ENCODE results near the gene DNAAF2.
"Not testable (repeated sequence)": the region's sequence is repeated elsewhere in the genome, so short reads cannot be mapped to it uniquely, and the experiment has no call there.

DNAAF2 gene, protein sequence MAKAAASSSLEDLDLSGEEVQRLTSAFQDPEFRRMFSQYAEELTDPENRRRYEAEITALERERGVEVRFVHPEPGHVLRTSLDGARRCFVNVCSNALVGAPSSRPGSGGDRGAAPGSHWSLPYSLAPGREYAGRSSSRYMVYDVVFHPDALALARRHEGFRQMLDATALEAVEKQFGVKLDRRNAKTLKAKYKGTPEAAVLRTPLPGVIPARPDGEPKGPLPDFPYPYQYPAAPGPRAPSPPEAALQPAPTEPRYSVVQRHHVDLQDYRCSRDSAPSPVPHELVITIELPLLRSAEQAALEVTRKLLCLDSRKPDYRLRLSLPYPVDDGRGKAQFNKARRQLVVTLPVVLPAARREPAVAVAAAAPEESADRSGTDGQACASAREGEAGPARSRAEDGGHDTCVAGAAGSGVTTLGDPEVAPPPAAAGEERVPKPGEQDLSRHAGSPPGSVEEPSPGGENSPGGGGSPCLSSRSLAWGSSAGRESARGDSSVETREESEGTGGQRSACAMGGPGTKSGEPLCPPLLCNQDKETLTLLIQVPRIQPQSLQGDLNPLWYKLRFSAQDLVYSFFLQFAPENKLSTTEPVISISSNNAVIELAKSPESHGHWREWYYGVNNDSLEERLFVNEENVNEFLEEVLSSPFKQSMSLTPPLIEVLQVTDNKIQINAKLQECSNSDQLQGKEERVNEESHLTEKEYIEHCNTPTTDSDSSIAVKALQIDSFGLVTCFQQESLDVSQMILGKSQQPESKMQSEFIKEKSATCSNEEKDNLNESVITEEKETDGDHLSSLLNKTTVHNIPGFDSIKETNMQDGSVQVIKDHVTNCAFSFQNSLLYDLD

DNA sequence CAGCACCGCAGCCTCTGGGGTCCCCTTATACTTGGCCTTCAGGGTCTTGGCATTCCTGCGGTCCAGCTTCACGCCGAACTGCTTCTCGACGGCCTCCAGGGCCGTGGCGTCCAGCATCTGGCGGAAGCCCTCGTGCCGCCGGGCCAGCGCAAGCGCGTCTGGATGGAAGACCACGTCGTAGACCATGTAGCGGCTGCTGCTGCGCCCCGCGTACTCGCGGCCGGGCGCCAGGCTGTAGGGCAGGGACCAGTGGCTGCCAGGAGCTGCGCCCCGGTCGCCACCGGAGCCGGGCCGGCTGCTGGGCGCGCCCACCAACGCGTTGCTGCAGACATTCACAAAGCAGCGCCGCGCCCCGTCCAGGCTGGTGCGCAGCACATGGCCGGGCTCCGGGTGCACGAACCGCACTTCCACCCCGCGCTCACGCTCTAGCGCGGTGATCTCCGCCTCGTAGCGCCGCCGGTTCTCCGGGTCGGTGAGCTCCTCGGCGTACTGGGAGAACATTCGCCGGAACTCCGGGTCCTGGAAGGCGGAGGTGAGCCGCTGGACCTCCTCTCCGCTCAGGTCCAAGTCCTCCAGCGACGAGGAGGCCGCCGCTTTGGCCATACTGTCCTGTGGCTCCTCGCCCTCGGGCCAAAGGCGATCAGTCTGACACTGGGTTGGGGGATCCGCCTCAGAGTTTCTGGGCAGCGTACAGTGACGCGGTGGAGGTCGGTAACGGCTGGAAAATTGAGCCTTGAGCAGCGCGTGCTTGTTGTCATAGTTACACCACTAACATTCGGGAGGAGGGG is at the start of gene DNAAF2:
TSS of gene DNAAF2 (minus strand) at position 698 of the 788 bp plus-strand sequence. CDS start at position 603, 95 bp downstream.
- DNase-seq = peak; percentile 83

DNA sequence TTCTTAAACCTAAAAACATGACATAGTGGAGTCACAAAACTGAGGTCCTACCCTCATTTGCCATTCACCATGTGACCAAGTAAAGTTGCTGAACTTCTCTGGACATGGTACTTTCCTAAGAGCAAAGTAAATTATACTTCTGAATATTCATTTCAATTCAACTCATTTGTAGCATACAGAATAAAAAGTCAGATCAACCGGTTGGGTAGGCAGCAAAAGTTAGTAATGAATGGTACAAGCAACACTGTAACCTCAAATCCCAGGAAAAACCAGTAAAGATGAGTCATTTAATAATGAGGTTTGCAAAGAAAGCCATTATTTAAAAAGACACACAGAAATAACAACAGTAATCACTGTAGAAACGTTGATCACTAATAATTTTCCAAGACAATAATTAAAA is 44.2 kb upstream of the DNAAF2 start:
- DNase-seq = no peak

DNA sequence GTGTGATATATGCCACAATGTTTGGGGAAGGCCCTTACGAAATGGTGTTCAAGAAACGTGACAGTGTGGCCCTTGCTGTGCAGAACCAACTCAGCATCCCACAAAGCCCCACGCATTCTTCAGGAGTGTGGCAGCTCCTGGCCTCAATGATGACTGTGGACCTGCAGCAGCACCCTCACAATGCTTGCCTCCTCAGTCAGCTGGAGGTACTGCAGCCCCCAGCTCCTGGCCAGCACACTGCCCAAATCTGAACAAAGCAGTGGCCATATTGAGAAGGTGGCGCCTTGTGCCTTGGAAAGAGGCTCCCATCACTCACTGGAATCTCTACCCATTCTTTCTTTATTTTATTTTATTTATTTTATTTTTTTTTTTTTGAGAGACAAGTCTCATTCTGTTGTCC is 42.6 kb upstream of the DNAAF2 start:
- DNase-seq = no peak

DNA sequence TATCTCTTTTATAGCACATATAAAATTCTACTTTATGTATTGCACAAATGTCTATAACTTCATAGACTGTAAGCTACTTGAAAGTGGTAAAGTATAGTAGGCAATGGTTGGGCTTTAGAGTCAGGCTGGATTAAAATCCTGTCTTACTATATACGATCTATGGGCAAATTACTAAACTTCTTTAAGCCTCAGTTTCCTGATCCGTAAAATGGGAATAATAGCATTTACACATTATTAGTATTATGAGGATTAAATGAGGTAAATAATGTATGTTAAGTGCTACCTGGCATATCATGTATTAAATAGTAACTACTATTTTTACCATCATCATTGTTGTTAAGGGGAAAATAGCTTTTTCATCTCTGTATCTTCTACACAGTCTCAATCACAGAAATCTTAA is 38.5 kb upstream of the DNAAF2 start:
- no peak for DNase-seq

DNA sequence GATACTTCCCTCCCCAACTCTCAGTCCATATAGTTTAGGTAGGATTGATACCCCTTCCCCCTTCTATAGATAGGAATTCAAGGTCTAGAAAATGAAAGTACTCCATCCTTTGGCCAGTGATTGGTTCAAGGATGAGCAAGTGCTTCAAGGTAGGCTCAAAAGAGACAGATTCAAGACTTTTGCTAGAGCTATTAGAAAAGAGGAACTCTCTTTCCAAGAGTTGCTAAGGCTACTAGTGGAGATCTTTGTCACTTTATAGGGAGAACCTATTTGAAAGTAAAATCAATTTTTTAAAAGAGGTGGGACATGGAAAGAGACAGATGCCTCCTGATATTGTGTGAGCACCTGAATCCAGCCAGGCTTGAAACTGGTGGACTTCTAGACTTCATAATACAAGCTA is 35.4 kb upstream of the DNAAF2 start:
- no peak for DNase-seq

DNA sequence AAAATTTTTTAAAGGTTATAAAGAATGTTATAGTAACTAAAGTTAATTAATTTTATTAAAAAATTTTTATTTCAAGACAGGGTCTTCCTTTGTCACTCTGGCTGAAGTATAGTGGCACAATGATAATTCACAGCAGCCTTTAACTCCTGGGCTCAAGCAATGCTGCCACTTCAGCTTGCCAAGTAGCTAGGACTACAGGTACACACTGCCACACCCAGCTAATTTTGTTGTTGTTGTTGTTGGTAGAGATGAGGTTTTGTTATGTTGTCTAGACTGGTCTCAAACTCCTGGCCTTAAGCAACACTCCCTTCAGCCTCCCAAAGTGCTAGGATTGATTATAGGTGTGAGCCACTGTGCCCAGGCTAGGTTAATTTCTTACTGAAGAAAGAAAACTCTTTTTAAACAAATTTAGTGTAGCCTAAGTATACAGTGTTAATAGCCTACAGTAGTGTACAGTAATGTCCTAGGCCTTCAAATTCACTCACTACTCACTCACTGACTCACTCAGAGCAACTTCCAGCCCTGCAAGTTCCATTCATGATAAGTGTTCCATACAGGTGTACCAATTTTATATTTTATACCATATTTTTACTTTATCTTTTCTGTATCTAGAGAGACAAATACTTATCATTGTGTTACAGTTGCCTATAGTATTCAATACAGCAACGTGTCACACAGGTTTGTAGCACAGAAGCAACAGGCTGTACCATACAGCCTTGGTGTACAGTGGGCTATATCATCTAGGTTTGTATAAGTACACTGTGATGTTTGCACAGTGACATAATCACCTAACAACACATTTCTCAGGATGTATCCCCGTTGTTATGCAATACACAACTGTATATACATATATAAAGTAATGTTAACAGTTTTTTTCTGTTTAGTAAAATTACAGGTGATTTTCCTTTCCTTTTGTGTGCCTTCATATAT is 24.7 kb upstream of the DNAAF2 start:
- DNase-seq = no peak

DNA sequence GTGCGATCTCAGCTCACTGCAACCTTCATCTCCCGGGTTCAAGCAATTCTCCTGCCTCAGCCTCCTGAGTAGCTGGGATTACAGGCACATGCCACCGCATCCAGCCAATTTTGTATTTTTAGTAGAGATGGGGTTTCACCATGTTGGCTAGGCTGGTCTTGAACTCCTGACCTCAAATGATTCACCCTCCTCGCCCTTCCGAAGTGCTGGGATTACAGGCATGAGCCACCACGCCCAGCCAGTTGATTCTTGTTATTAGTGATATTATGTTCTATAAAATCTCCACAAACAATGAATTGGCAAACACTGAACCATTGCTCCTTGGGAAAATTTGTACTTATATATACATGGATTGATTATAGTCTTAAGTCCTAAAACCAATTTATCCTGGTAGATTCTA is 22.5 kb upstream of the DNAAF2 start:
- not testable (repeated sequence) for DNase-seq

DNA sequence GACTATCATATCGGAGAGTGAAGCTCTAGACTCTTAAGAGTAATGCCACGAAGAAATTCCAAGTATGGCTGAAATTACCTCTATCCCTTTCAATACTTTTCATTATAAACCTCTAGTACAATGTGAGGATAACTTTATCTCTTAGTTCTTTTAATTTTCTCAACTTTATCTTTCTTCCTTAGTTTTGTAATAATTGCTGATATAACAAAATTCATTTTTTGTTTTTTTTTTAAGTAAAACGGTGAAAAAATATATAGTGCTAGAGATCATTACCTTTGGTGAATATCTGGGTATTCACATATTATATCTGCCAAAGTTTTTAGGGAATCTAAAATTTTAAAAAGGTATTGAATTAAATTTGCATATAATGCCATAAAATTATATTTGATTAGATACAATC is 19.5 kb upstream of the DNAAF2 start:
- DNase-seq = no peak

DNA sequence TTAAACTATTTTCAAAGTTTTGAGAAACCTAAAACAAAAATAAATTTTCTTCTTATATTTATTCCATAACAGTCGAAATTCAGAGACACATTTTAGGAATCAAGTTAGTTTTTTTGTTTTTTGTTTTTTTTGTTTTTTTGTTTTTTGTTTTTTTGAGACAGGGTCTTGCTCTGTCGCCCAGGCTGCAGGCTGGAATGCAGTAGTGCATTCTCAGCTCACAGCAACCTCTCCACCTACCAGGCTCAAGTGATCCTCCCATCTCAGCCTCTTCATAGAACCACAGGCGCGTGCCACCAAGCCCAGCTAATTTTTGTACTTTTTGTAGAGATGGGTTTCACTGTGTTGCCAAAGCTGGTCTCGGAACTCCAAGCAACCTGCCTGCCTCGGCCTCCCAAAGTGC is 18.5 kb upstream of the DNAAF2 start:
- DNase-seq = no peak

DNA sequence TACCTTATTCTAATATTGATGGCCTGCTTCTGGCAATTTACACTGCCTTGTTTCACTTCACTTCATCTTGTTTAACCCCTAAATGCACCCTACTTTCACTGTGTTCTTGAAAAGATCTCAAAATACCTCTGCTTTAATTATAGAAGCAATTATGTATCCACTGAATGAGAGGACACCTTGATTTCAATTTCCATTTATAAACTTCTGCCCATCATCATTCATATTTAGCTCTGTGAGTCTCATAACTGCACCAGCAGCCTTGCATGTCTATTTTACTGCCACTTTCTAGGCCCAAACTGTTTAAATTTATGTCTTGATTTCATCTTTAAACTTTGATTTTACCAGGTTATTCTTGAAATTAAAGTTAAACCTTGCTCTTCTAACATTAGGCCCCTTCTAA is 7.1 kb upstream of the DNAAF2 start:
- no peak for DNase-seq

DNA sequence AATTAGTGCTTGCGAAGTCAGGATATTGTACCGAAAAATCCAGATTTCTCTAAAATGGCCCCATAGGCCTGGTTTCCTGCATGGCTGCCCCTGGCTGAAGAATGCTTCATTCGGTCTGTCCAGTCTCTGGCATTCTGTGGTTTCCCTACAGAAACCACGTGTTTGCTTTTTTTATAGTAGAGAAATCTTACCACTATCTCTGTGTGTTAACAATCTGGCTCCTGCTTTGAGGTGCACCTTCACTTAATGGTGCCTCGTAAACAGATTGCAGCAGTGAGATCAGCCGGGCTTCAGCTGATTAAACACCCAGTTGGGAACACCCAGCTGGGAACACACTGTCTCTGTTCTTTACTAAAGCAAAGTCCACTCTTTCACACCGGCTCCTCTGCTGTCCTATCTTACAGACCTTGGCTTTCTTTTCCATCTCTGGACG is 6.7 kb upstream of the DNAAF2 start:
- no peak for DNase-seq

DNA sequence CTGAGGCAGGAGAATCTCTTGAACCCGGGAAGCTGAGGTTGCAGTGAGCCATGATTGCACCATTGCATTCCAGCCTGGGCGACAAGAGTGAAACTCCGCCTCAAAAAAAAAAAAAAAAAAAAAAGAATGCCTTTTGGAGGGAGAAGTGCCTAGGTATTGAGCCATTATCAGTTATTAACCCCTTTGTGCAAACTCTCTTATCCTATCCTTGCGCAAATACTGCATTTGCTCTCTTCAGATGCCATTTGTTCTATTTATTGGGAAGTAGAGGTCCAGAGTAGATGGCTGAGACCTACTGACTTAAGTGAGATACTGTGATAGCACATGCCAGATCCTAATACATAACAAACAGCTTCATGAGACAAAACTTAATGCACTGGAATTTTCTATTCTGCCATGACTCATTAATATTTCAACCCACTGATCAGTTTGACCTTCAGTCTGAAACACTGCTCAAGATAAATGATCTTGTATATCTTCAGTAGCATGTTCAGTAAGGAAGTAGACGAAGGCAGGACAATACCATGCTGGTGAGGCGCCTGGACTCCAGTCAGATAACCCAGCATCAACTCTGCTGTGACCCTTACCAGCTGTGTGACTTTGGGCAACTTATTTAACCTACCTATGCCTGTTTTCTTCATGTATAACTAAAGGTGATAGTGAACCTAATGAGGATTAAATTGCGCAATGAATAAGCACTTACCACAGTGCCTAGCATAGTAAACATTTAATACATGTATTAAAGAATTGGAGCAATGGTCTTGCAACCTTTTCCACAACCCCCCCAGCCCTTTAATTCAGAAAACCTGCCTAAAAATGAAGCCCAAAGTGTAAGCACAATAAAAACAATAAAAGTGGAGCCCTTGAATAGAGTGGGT is 5.7 kb upstream of the DNAAF2 start:
- DNase-seq = no peak

DNA sequence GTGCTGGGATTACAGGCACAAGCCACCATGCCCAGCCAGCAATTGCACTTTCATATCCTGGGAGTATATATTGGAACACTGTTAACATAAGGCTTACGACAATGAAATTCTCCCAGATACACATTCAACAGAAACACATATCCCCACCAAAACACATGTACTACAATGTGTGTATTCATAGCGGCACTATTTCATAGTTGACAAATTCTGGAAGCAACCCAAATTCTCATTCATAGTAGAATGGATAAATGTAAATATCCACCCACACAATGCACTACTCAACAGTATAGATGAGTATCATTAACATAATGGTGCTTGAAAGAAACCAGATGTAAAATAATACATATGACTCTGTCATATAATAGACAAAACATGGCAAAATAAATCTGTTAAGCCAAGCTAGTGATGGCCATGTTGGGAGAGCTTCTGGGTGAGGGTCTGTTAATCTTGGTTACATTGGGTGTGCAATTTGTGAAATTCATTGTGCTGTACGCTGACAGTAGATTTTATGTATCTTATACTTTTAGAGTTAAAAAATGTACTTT is 2.6 kb upstream of the DNAAF2 start:
- no peak for DNase-seq

DNA sequence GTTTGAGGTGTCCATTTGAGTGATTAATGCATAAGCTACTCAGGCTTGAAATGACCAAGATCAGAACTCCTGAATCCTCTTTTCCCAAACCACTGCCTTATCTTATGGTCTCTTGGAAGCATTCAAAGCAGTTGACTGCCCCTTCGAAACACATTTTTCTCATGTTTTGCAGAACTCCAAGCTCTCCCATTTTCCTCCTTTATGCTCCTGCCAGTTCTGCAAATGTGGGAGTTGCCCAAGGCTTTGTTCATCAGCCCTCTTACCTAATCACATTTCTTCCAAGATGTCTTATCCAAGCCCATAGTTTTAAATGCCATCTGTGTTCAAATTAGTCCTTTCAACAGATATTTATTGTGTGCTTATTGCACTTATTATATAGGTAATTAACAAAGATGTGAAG is 1.8 kb upstream of the DNAAF2 start:
- DNase-seq = no peak

DNA sequence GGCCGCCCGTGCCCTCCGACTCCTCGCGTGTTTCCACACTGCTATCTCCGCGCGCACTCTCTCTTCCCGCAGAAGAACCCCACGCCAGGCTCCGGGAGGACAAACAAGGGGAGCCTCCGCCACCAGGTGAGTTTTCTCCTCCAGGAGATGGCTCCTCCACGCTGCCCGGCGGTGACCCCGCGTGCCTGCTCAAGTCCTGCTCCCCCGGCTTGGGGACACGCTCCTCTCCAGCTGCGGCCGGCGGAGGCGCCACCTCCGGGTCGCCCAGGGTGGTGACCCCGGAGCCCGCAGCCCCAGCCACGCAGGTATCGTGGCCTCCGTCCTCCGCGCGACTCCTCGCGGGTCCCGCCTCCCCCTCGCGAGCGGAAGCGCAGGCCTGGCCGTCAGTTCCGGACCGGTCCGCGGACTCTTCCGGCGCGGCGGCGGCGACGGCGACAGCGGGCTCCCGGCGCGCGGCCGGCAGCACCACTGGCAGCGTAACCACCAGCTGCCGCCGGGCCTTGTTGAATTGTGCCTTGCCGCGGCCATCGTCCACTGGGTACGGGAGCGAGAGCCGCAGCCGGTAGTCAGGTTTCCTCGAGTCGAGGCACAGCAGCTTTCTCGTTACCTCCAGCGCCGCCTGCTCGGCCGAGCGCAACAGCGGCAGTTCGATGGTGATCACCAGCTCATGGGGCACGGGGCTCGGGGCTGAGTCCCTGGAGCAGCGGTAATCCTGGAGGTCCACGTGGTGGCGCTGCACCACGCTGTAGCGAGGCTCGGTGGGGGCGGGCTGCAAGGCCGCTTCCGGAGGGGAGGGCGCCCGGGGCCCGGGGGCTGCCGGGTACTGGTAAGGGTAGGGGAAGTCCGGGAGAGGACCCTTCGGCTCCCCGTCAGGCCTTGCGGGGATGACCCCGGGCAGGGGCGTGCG is 1.2 kb downstream of the DNAAF2 start:
- DNase-seq = peak; percentile 96

DNA sequence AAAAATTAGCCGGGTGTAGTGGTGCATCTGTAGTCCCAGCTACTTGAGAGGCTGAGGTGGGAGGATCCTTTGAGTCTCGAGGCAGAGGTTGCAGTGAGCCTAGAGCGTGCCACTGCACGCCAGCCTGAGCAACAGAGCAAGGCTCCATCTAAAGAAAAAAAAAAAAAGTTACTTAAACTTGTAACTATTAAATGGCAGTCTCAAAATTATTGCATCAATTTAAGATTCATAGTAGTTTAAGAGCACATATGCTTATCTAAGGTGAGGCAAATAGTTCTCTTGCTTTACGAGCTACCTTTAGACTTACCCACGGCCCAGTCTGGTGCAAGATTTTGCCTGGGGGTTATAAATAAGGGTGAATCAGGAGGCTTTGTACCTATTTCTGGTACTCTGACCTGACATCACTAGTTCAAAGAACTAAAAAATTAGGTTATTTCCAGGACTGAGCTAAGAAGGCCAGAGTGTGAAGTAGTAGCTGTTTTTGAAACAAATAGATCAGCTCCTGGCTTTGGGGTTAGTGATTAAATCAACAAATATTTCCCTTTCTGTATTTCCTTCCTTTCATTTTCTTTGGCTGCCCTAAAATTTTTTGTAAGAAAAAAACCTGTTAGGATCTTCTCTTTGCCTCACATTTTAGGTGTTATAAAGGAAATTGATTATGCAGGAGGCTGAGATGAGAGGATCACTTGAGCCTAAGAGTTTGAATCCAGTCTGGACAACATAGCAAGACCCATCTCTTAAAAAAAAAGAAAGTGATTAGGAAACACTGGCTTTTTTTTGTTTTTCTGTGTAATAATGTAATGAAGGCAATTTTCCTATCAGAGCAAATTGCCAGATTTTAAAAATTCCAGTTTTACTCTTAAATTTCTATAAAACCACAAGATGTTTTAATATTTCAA is 10.9 kb downstream of the DNAAF2 start:
- no peak for DNase-seq

DNA sequence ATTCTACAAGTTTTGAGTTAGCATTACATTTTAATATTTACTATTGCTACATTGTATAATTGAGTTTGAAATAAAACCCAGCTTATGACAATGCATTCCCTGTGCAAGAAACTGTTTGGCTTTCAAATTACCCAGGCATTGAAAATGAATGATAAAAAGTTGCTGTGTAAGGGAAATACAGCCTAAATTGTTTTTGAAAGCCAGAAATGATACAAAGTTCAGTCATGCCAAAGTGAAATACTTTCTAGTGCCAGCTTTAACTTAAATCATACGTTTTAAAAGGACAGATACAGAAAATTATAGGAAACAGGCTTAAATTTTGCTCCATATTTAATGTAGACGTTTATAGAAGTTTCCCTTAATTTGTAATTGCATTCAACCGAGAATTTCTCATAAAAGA is 11.7 kb downstream of the DNAAF2 start:
- DNase-seq = no peak

DNA sequence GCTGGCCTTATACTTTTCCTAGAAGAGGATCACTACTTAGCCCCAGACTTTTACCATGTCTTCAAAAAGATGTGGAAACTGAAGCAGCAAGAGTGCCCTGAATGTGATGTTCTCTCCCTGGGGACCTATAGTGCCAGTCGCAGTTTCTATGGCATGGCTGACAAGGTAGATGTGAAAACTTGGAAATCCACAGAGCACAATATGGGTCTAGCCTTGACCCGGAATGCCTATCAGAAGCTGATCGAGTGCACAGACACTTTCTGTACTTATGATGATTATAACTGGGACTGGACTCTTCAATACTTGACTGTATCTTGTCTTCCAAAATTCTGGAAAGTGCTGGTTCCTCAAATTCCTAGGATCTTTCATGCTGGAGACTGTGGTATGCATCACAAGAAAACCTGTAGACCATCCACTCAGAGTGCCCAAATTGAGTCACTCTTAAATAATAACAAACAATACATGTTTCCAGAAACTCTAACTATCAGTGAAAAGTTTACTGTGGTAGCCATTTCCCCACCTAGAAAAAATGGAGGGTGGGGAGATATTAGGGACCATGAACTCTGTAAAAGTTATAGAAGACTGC is 12.9 kb downstream of the DNAAF2 start:
- no peak for DNase-seq

All from activated CD8-positive, alpha-beta memory T cell treated with anti-CD3 and anti-CD28 coated beads, Interleukin-2, amount 50 U/mL, for 48 hours (primary cell).